ENCODE measurements around the gene CFAP77.

The CFAP77 gene

DNA sequence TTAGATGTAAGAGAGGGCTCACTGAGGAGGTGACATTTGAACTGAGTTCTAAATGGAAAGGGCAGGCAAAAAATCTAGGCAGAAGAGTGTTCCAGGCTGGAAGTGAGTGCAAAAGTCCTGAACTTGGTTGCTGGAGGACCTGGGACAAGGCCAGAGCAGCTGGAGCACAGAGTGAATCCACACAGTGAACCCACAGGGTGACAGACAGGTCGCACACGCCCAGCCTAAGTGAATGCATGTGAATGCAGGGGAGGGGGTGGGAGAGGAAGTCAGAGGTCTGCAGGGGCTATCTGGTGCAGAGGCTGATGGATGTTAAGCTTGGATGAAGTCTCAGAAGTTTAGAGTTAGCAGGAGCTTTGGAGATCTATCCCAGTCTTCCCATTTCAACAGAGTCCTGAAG lies 2.8 kb upstream of the CFAP77 start:
- H2BK12ac ChIP-seq (ENCODE audit: low read length): no peak overlapping the region
- no peak overlapping the region for H2BK5ac ChIP-seq (ENCODE audit: low read depth, low read length, poor library complexity)
- no CpG with 5 or more reads among the region's 2 CpGs for WGBS (ENCODE audit: extremely low coverage, insufficient coverage, insufficient read length)
- peaks cover 13 to 20% of the 10 kb centered on the region in 2 experiments for H3K4me1 ChIP-seq (ENCODE audit: control insufficient read depth in 1 of 2, insufficient read depth in 2 of 2, low read length in 2 of 2)
- no peak overlapping the region for H2BK120ac ChIP-seq (ENCODE audit: insufficient read depth, low read length, poor library complexity)
- no peak overlapping the region for H3K18ac ChIP-seq (ENCODE audit: low read length)
- H3K27ac ChIP-seq (ENCODE audit: low read depth, low read length): no peak overlapping the region
- no peaks in the 10 kb centered on the region for H3K79me2 ChIP-seq (ENCODE audit: control insufficient read depth, insufficient read depth, low read length, poor library complexity)
- no peak overlapping the region for H3K9ac ChIP-seq (ENCODE audit: low read length)
- no peak overlapping the region for H2AK5ac ChIP-seq (ENCODE audit: low read length)
- H2AFZ ChIP-seq (ENCODE audit: insufficient read depth, low read length, poor library complexity): peak overlapping the region; percentile 72
- H3K79me1 ChIP-seq (ENCODE audit: low read length): peaks cover 2% of the 10 kb centered on the region
- peak overlapping the region; percentile 87 for H4K8ac ChIP-seq (ENCODE audit: low read depth, low read length)
- no peak overlapping the region for H3K4me3 ChIP-seq (ENCODE audit: low read depth, low read length)
- H3K14ac ChIP-seq (ENCODE audit: low read length): no peak overlapping the region
- H4K91ac ChIP-seq (ENCODE audit: low read depth, low read length): no peak overlapping the region
- H3K9me3 ChIP-seq (ENCODE audit: insufficient read depth, low read depth, low read length): peaks cover 6% of the 10 kb centered on the region
- no peak overlapping the region for H4K12ac ChIP-seq (ENCODE audit: low read depth, low read length)
- peaks cover 17% of the 10 kb centered on the region for H3K27me3 ChIP-seq (ENCODE audit: insufficient read depth, low read length)
- H3K4ac ChIP-seq (ENCODE audit: low read depth, low read length): no peak overlapping the region
- no peak overlapping the region for H3K23ac ChIP-seq (ENCODE audit: low read length)
- no peak overlapping the region for H3K4me2 ChIP-seq (ENCODE audit: low read length)
- peaks cover 0 to 2% of the 10 kb centered on the region in 2 experiments for H3K36me3 ChIP-seq (ENCODE audit: control insufficient read depth in 1 of 2, insufficient read depth in 2 of 2, low read length in 2 of 2)
- DNase-seq: no peak

DNA sequence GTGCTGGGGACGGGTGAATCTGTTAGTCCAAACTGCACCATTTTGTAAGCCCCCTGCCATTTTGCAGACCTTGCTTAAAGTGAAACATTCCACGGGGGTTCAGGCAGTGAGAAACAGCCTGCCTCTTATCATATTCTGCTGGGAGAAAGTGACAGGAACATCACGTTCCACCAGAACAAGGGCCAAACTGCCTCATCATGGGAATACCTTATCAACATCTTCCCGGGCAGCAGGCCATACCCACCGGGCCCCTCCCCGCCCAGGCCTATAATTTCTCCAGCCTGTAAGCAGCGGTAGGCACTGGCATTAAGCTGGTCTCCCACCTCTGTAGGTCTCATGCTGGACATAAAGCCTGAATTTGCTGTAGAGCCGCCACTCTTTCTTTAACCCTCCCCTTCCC lies 1.5 kb upstream of the CFAP77 start:
- Histone ChIP-seq H3K79me2 (ENCODE audit: control insufficient read depth, insufficient read depth, low read length, poor library complexity) (no peaks in the 10 kb centered on the region), H3K27ac (ENCODE audit: low read depth, low read length) (no peak overlapping the region), H4K91ac (ENCODE audit: low read depth, low read length) (no peak overlapping the region), H3K23ac (ENCODE audit: low read length) (no peak overlapping the region), H3K36me3 (ENCODE audit: control insufficient read depth in 1 of 2, insufficient read depth in 2 of 2, low read length in 2 of 2) (no peaks in the 10 kb centered on the region), H3K14ac (ENCODE audit: low read length) (no peak overlapping the region), H2AFZ (ENCODE audit: insufficient read depth, low read length, poor library complexity) (no peak overlapping the region), H3K4ac (ENCODE audit: low read depth, low read length) (no peak overlapping the region), H3K27me3 (ENCODE audit: insufficient read depth, low read length) (peaks cover 17% of the 10 kb centered on the region), H3K4me1 (ENCODE audit: control insufficient read depth in 1 of 2, insufficient read depth in 2 of 2, low read length in 2 of 2) (peaks cover 13 to 20% of the 10 kb centered on the region in 2 experiments), H3K18ac (ENCODE audit: low read length) (no peak overlapping the region), H3K9me3 (ENCODE audit: insufficient read depth, low read depth, low read length) (peaks cover 6% of the 10 kb centered on the region), H3K9ac (ENCODE audit: low read length) (no peak overlapping the region), H4K12ac (ENCODE audit: low read depth, low read length) (no peak overlapping the region), H2BK12ac (ENCODE audit: low read length) (no peak overlapping the region), H2BK5ac (ENCODE audit: low read depth, low read length, poor library complexity) (no peak overlapping the region), H3K79me1 (ENCODE audit: low read length) (peaks cover 2% of the 10 kb centered on the region), H3K4me2 (ENCODE audit: low read length) (no peak overlapping the region), H3K4me3 (ENCODE audit: low read depth, low read length) (no peak overlapping the region), H2BK120ac (ENCODE audit: insufficient read depth, low read length, poor library complexity) (no peak overlapping the region), H2AK5ac (ENCODE audit: low read length) (no peak overlapping the region), H4K8ac (ENCODE audit: low read depth, low read length) (no peak overlapping the region)
- no peak for DNase-seq
- WGBS (ENCODE audit: extremely low coverage, insufficient coverage, insufficient read length): no CpG with 5 or more reads among the region's 8 CpGs

- Histone ChIP-seq H3K79me2 (ENCODE audit: control insufficient read depth, insufficient read depth, low read length, poor library complexity) (no peaks in the 10 kb centered on the region), H2BK12ac (ENCODE audit: low read length) (no peak overlapping the region), H4K12ac (ENCODE audit: low read depth, low read length) (no peak overlapping the region), H2AFZ (ENCODE audit: insufficient read depth, low read length, poor library complexity) (peak overlapping the region; percentile 82), H3K18ac (ENCODE audit: low read length) (no peak overlapping the region), H3K27me3 (ENCODE audit: insufficient read depth, low read length) (peaks cover 17% of the 10 kb centered on the region), H3K9ac (ENCODE audit: low read length) (no peak overlapping the region), H4K91ac (ENCODE audit: low read depth, low read length) (no peak overlapping the region), H3K4me1 (ENCODE audit: control insufficient read depth in 1 of 2, insufficient read depth in 2 of 2, low read length in 2 of 2) (peaks cover 12 to 19% of the 10 kb centered on the region in 2 experiments), H3K79me1 (ENCODE audit: low read length) (peaks cover 2% of the 10 kb centered on the region), H3K4me2 (ENCODE audit: low read length) (peak overlapping the region; percentile 98), H3K14ac (ENCODE audit: low read length) (no peak overlapping the region), H3K4ac (ENCODE audit: low read depth, low read length) (no peak overlapping the region), H3K36me3 (ENCODE audit: control insufficient read depth in 1 of 2, insufficient read depth in 2 of 2, low read length in 2 of 2) (no peaks in the 10 kb centered on the region), H3K27ac (ENCODE audit: low read depth, low read length) (no peak overlapping the region), H2AK5ac (ENCODE audit: low read length) (no peak overlapping the region), H2BK120ac (ENCODE audit: insufficient read depth, low read length, poor library complexity) (no peak overlapping the region), H2BK5ac (ENCODE audit: low read depth, low read length, poor library complexity) (no peak overlapping the region), H4K8ac (ENCODE audit: low read depth, low read length) (no peak overlapping the region), H3K4me3 (ENCODE audit: low read depth, low read length) (no peak overlapping the region), H3K23ac (ENCODE audit: low read length) (no peak overlapping the region), H3K9me3 (ENCODE audit: insufficient read depth, low read depth, low read length) (peaks cover 6% of the 10 kb centered on the region)
- no peak for DNase-seq
- WGBS (ENCODE audit: extremely low coverage, insufficient coverage, insufficient read length): no CpG with 5 or more reads among the region's 19 CpGs
Observed at GRCh38 chr9:132410642-132411041, 631 bp downstream of the CFAP77 start.

DNA sequence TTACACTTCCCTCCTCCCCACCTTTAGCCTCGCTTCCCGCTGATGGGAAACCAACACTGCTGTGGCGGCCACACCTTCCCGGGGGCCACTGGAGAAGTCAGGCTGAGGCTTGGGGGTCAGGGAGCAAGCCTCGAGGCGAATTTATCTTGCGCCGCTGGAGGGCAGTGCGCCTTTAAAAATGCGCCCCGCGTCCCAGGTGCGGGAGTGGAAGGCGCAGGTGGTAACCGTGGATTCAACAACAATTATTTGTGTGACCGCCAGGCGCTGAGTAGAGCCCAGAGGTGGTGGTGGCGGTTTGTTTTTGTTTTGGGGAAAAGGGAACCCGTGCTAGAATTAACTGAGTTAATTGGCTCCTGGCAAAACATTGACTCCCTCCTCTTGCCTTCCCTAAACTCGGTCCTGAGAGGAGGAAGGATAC lies 1.1 kb downstream of the CFAP77 start:
- peak in 1 of 2 donors; percentile 65 for DNase-seq
- Histone ChIP-seq H3K27ac (ENCODE audit: low read depth, low read length) (no peak overlapping the region), H3K14ac (ENCODE audit: low read length) (no peak overlapping the region), H3K18ac (ENCODE audit: low read length) (no peak overlapping the region), H3K9me3 (ENCODE audit: insufficient read depth, low read depth, low read length) (peaks cover 6% of the 10 kb centered on the region), H2AK5ac (ENCODE audit: low read length) (no peak overlapping the region), H3K36me3 (ENCODE audit: control insufficient read depth in 1 of 2, insufficient read depth in 2 of 2, low read length in 2 of 2) (no peaks in the 10 kb centered on the region), H3K9ac (ENCODE audit: low read length) (no peak overlapping the region), H4K91ac (ENCODE audit: low read depth, low read length) (no peak overlapping the region), H3K79me1 (ENCODE audit: low read length) (peaks cover 2% of the 10 kb centered on the region), H3K4ac (ENCODE audit: low read depth, low read length) (no peak overlapping the region), H2AFZ (ENCODE audit: insufficient read depth, low read length, poor library complexity) (no peak overlapping the region), H3K4me2 (ENCODE audit: low read length) (peak overlapping the region; percentile 98), H2BK5ac (ENCODE audit: low read depth, low read length, poor library complexity) (no peak overlapping the region), H3K27me3 (ENCODE audit: insufficient read depth, low read length) (peaks cover 17% of the 10 kb centered on the region), H4K12ac (ENCODE audit: low read depth, low read length) (no peak overlapping the region), H4K8ac (ENCODE audit: low read depth, low read length) (no peak overlapping the region), H3K79me2 (ENCODE audit: control insufficient read depth, insufficient read depth, low read length, poor library complexity) (no peaks in the 10 kb centered on the region), H3K4me3 (ENCODE audit: low read depth, low read length) (no peak overlapping the region), H3K4me1 (ENCODE audit: control insufficient read depth in 1 of 2, insufficient read depth in 2 of 2, low read length in 2 of 2) (peaks cover 8 to 14% of the 10 kb centered on the region in 2 experiments), H3K23ac (ENCODE audit: low read length) (no peak overlapping the region), H2BK120ac (ENCODE audit: insufficient read depth, low read length, poor library complexity) (no peak overlapping the region), H2BK12ac (ENCODE audit: low read length) (no peak overlapping the region)
- WGBS (ENCODE audit: extremely low coverage, insufficient coverage, insufficient read length): no CpG with 5 or more reads among the region's 20 CpGs
